Stimulated activated CD4-positive, alpha-beta T cell treated with anti-CD3 and anti-CD28 coated beads, Interleukin-12 subunit alpha, Interleukin-12 subunit beta, amount 100 ng/mL, for 48 hours (primary cell): ENCODE measurements around the gene UBE2QL1.

Experiments
- DNase-seq, 3 donors: peaks; one replicate each; pipeline ENCODE4 v3.0.0-alpha.2; 2020; ENCODE audit warnings: low read depth in 2 of 3, low spot score in 1 of 3

UBE2QL1 gene

GRCh38 chr5:6525422-6525821 is 76.8 kb downstream of the UBE2QL1 start:
- DNase-seq: no peak

GRCh38 chr5:6525910-6526309 is 77.3 kb downstream of the UBE2QL1 start:
- DNase-seq: peak in 2 of 3 donors; percentile 1 to 6

DNA sequence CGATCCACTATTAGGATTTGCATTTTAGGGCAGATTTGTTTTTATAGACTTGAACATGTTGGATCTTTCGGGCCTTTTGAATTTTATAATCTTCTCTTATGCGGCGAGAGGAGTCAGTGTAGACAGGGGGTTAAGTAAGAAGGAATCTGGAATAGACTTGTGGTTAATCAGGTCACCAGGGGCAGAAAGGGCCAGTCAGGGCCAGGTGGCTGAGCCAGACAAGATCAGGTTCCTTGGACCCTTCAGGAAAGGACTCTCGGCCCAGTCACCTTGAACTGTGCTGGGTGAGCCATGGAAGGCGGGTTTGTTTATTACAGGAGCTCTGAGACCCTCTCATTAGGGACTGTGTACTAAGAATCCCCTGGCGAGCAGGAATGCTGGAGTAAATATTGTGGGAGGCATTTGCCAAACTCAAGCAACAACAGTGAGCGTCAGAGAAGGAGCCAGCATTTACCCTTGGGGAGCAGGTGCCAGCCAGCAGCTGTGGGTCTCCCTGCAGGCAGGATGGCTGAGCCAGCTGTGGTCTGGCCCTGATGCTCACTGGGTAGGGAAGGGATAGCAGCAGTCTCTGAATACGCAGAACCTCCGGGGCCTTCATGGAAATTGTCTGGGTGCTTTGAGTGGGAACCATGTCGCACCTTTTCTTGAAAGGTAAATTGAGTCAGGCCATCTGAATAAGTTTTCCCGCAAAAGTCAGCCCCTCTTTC is 79.2 kb downstream of the UBE2QL1 start:
- DNase-seq: no peak

GRCh38 chr5:6535594-6535993 is 86.9 kb downstream of the UBE2QL1 start:
- DNase-seq: no peak

DNA sequence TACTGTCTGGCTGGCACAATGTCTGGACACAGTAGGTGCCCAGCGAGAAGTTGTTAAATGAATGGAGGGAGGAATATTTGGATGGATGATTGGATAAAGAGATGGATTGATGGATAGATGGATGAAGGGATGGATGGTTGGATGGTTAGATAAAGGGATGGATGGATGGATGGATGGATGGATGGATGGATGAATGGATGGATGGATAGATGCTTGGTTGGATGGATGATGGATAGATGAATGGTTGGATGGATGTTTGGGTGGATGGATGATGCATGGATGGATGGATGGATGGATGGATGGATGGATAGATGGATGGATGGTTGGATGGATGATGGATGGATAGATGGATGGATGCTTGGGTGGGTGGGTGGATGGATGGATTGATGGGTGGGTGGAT is 90.4 kb downstream of the UBE2QL1 start:
- no peak for DNase-seq

- no peak for DNase-seq
Measured at GRCh38 chr5:6540111-6540827, 91.6 kb downstream of the UBE2QL1 start.

DNA sequence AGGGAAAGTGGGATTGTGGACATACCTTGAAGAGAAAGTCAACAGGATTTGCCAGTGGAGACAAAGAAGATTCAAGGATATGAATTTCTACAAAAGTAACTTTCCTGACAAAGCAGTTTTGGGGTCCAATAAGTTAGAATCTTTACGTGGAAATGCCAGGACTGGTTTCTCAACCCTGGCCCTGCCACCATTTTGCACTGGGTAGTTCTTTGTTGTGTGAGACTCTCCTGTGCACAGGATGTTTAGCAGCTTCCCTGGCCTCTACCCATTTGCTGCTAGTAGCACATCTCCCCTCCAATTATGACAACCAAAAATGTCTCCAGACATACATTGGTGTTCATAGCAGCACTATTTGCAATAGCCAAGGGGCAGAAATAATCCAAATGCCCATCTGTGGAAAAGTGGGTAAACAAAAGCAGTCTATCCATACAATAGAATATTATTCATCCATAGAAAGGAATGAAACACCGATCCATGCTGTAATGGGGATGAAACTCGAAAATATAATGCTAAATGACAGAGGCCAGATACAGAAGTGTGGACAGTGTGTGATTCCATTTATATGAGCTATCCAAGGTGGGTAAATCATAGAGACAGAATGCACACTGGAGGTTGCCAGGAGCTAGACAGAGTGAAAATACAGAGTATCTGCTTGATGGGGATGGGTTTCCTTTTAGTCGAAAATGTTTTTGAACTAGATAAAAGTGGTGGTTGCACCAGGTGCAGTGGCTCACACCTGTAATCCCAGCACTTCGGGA is 92.8 kb downstream of the UBE2QL1 start:
- DNase-seq: no peak

- DNase-seq: no peak
Measured at GRCh38 chr5:6542421-6543345, 94.0 kb downstream of the UBE2QL1 start.

DNA sequence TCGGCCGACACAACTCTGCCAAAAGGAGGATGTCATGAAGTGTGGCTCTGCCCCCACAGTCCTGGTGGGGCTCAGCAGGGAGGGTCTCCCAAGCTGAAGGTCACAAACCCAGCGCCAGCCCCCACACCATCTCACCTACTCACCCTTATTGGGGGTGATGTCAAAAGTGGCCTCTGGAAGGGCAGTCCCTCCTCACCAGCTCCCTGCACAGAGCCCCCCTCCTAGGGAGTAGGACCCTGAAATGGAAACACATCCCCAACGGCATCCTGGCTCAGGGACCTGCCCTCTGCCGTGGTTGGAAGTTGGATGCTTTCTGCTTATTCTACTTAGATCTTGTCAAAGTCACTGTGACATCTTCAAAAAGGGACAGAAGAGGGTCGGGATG is 94.7 kb downstream of the UBE2QL1 start:
- DNase-seq: no peak

GRCh38 chr5:6543830-6544560 is 95.3 kb downstream of the UBE2QL1 start:
- DNase-seq: no peak
